Tibial artery (tissue), 4 donors: ENCODE data around the gene TBCEL.

ENCODE experiments used
- DNase-seq, 2 donors: peaks; one replicate each; pipeline ENCODE4 v3.0.0-alpha.2; 2019
- H3K27ac ChIP-seq, 2 donors: fragments of 200-600 bp; sonication (generic) in 1 of 2; 1 replicate in 1 of 2; 2 replicates in 1 of 2; pipeline ENCODE4 v1.5.1; 2018 to 2019; ENCODE audit warnings: mild to moderate bottlenecking in 1 of 2
- H3K27me3 ChIP-seq, 2 donors: fragments of 200-600 bp; sonication (generic) in 1 of 2; one replicate each; pipeline versions ENCODE4 v1.5.1 to v1.6.0; 2016 to 2019
- H3K36me3 ChIP-seq, 3 donors: fragments of 200-600 bp; sonication (generic) in 2 of 3; one replicate each; pipeline ENCODE4 v1.5.1; 2016 to 2019; ENCODE audit warnings: mild to moderate bottlenecking in 2 of 3
- H3K4me1 ChIP-seq, 4 donors: fragments of 200-600 bp; sonication (generic) in 2 of 4; 1 replicate in 3 of 4; 2 replicates in 1 of 4; pipeline ENCODE4 v1.5.1; 2016 to 2019
- H3K4me3 ChIP-seq, 2 donors: fragments of 200-600 bp; sonication (generic) in 1 of 2; 1 replicate in 1 of 2; 2 replicates in 1 of 2; pipeline ENCODE4 v1.5.1; 2018 to 2019; ENCODE audit warnings: mild to moderate bottlenecking in 2 of 2
- H3K9me3 ChIP-seq, 3 donors: fragments of 200-600 bp; sonication (generic) in 1 of 3; one replicate each; pipeline ENCODE4 v1.5.1; 2016 to 2019
- CTCF ChIP-seq, 2 experiments: fragments of 200-600 bp in 1 of 2; fragments of 450-650 bp in 1 of 2; IDR thresholded peaks; one replicate each; pipeline ENCODE4 v1.5.1; 2017 to 2019; ENCODE audit warnings: antibody characterized with exemption in 2 of 2, mild to moderate bottlenecking in 1 of 2, moderate library complexity in 1 of 2
- intact Hi-C: fragments of 100-400 bp; cut with DNase I; formaldehyde crosslinking; loops from one replicate; pipeline ENCODE4 v1.15.0; 2023; ENCODE audit warnings: low total_unique reads

TBCEL gene

DNA sequence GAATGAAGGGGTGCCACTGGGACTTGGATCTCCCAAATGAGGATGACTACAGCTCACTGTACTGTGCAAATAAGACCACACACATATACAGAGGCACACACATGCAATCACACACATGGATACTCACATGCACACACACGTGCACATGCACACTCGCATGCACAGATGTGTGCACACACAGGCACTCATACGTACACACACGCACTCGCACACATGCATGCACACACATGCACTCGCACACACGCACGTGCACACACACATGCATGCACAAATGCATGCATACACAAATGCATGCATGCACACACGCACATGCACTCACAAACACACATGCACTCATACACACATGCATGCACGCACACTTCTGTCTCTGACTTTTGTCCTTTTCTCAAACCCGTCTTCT is 113.1 kb downstream of the TBCEL start:
- intact Hi-C loops: no loop called here
- DNase-seq: no peak
- Histone ChIP-seq H3K27me3 (no peaks in the 10 kb centered on the region), H3K36me3 (no peaks in the 10 kb centered on the region), H3K4me1 (no peaks in the 10 kb centered on the region), H3K27ac (no peak overlapping the region), H3K9me3 (no peaks in the 10 kb centered on the region), H3K4me3 (no peak overlapping the region)
- no peak for TF ChIP-seq CTCF (IDR thresholded peaks at IDR 0.05)

DNA sequence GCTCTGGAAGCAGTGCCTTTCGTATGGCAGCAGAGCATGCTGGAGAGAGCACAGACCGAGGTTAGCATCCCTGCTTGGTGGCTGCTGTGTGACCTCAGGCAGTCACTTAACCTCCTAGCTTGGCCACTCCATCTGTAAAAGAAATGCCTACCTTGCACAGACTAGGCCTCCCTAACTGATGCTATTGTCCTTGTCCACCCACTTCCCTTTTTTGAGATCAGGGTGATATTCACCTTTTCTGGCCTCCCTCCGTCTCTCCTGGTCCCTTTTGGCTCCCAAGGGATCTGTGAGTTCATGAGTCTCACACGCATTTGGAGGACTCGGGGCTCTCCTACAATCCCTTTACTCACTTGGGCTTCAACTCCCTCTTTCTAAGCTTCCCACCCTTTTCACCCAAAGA is 114.4 kb downstream of the TBCEL start:
- Histone ChIP-seq H3K4me1 (no peaks in the 10 kb centered on the region), H3K27ac (no peak overlapping the region), H3K27me3 (no peaks in the 10 kb centered on the region), H3K4me3 (no peak overlapping the region), H3K9me3 (no peaks in the 10 kb centered on the region), H3K36me3 (no peaks in the 10 kb centered on the region)
- TF ChIP-seq CTCF (IDR thresholded peaks at IDR 0.05): no peak
- DNase-seq: no peak
- intact Hi-C loops: no loop called here

GRCh38 chr11:121140369-121140768 is 116.5 kb downstream of the TBCEL start:
- Histone ChIP-seq H3K4me3 (no peak overlapping the region), H3K36me3 (peaks cover 0 to under 1% (median 0%) of the 10 kb centered on the region in 3 donors), H3K27me3 (no peaks in the 10 kb centered on the region), H3K9me3 (no peaks in the 10 kb centered on the region), H3K4me1 (no peaks in the 10 kb centered on the region), H3K27ac (no peak overlapping the region)
- intact Hi-C loops: no loop called here
- no peak for TF ChIP-seq CTCF (IDR thresholded peaks at IDR 0.05)
- DNase-seq: no peak
